Measurements from ENCODE around the gene SAP30BP. TPM values are rescaled to one million over a fixed set of nuclear protein-coding genes. Genes with fewer than 3 reads are reported as not detected.

The SAP30BP gene
- total RNA-seq, 8 experiments from 2014 or later, result 52.5 to 106 (median 75.2) TPM

GRCh38 chr17:75749545-75750389, 82.6 kb downstream of the SAP30BP start:
- Histone ChIP-seq H3K4me1 (replicated peaks in 1 of 2) (peaks cover 0 to 5% of the 10 kb centered on the region in 2 donors), H3K4me3 (no peak overlapping the region), H3K27ac (no peak overlapping the region)
- peak; percentile 46 to 75 (median 62) for ATAC-seq (replicated peaks in 6 of 8)
- in situ Hi-C loops (cut with MboI; ENCODE audit: low pct_unique_long_range_greater_than_20kb in 2 of 9, low sequenced_read_pairs in 9 of 9, unreplicated experiment in 9 of 9), result loop anchor here in 3 of 9 experiments (5.0 to 10.0 kb wide), 2 partner anchors 75 to 77 kb away; no protein-coding TSS in a partner anchor
- 0 to 40% (median 12%) methylated on average over 1 to 5 of the region's 20 CpGs; no CpG with 5 or more reads in 6 of the 10 experiments for WGBS, 10 experiments

DNA sequence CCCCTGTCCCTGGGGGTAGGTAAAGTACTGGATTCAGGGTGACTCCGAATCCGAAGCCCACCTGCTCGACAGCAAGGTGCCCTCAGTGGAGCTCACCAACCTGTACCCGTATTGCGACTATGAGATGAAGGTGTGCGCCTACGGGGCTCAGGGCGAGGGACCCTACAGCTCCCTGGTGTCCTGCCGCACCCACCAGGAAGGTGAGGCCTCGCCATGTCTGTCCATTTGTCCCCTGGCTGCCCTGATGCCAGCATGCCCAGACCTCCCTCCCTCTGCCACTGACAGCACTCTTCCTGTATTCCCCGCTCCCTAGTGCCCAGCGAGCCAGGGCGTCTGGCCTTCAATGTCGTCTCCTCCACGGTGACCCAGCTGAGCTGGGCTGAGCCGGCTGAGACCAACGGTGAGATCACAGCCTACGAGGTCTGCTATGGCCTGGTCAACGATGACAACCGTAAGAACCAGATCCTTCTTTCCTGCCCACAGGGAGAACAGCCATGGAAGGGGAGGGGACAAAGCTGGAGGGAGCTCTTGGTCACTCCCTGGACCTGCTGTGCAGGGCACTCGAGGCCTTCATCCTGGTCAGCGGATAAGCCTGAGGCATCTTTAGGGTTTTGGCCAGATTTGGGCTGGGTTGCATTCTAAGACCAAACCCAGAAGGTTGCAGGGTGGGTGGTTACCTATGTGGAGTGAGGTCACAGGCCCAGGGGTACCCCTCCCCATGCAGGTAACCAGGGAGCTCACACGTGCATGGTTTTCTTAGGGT, 83.7 kb downstream of the SAP30BP start:
- Histone ChIP-seq H3K4me3 (no peak overlapping the region), H3K27ac (no peak overlapping the region), H3K4me1 (replicated peaks in 1 of 2) (peaks cover 0 to 13% of the 10 kb centered on the region in 2 donors)
- in situ Hi-C loops (cut with MboI; ENCODE audit: low pct_unique_long_range_greater_than_20kb in 2 of 9, low sequenced_read_pairs in 9 of 9, unreplicated experiment in 9 of 9), result no loop called here
- WGBS, 10 experiments, result 47 to 95% (median 81%) methylated on average over 2 to 8 of the region's 23 CpGs; no CpG with 5 or more reads in 5 of the 10 experiments
- ATAC-seq (replicated peaks in 6 of 8), result peak in 1 of 8 experiments; percentile 3

DNA sequence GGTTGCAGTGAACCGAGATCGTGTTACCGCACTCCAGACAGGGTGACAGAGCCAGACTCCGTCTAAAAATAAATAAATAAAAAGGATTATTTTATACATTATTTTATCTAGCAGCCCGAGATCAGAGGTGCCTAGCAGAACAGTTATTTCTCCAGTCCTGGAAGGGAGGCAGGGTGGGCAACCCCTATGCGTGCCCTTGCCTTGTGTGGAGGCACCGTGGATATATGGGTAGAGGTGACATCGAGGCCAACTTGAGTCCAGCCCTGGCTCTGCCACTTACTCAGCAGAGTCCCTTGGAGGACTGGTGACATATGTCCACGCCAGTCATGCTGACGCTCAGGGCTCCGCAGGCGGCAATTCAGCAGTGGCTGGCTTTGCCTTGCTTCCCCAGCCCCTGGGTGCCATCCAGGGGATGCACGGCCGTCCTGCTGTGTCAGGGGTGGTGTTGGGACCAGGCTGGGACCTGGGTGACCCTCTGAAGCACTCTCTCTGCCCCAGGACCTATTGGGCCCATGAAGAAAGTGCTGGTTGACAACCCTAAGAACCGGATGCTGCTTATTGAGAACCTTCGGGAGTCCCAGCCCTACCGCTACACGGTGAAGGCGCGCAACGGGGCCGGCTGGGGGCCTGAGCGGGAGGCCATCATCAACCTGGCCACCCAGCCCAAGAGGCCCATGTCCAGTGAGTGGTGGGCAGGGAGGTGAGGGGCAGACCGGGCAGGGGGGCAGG, 84.7 kb downstream of the SAP30BP start:
- Histone ChIP-seq H3K4me1 (replicated peaks in 1 of 2) (peaks cover 0 to 13% of the 10 kb centered on the region in 2 donors), H3K4me3 (no peak overlapping the region), H3K27ac (no peak overlapping the region)
- WGBS, 10 experiments, result 50 to 100% (median 80%) methylated on average over 1 to 15 of the region's 24 CpGs; no CpG with 5 or more reads in 1 of the 10 experiments
- no peak for ATAC-seq (replicated peaks in 6 of 8)
- in situ Hi-C loops (cut with MboI; ENCODE audit: low pct_unique_long_range_greater_than_20kb in 2 of 9, low sequenced_read_pairs in 9 of 9, unreplicated experiment in 9 of 9), result no loop called here

DNA sequence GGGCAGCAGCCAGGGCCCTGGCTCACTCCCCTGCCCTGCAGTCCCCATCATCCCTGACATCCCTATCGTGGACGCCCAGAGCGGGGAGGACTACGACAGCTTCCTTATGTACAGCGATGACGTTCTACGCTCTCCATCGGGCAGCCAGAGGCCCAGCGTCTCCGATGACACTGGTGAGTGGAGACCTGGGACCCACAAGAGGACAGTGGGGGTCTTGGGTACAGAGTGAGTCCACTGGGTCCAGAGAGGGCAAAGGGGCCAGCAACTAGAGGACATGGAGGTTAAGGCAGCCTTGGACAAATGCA, 85.2 kb downstream of the SAP30BP start:
- 85 to 100% methylated on average over 1 to 6 of the region's 10 CpGs; no CpG with 5 or more reads in 8 of the 10 experiments for WGBS, 10 experiments
- Histone ChIP-seq H3K4me3 (no peak overlapping the region), H3K27ac (no peak overlapping the region), H3K4me1 (replicated peaks in 1 of 2) (peaks cover 0 to 13% of the 10 kb centered on the region in 2 donors)
- in situ Hi-C loops (cut with MboI; ENCODE audit: low pct_unique_long_range_greater_than_20kb in 2 of 9, low sequenced_read_pairs in 9 of 9, unreplicated experiment in 9 of 9), result no loop called here
- no peak for ATAC-seq (replicated peaks in 6 of 8)

DNA sequence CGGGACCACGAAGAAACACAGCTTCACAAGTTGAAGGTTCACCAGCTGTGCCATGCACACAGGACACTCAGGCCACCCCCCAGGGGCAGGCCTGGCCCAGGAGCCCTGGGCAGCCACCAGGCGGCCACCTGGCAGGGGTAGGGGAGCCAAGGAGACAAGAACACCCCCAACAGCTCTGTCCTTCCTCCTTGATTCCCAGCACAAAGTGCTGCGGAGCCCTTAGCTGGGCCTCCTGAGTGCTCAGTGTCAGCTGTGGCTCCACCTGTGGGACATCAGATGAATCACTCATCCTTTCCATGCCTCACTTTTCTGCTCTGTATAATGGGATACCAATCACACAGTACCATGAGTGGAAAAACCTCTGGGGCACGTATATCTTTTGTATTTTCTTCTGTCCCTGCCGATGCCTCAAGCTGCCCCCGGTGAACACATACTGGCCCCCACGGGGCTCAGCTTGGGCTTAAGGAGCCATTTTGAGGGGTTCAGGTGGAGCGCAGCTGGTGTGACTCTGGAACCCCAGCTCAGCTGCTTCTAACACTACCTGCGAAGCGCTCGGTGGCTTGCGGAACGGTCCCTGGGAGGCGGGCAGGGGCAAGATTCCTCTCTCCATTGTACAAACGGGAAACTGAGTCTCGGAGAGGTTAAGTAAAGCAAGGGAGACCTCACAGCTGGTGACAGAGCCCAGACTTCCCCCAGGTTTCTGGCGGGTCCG, 85.8 kb downstream of the SAP30BP start:
- Histone ChIP-seq H3K4me3 (no peak overlapping the region), H3K27ac (no peak overlapping the region), H3K4me1 (replicated peaks in 1 of 2) (peaks cover 0 to 13% of the 10 kb centered on the region in 2 donors)
- in situ Hi-C loops (cut with MboI; ENCODE audit: low pct_unique_long_range_greater_than_20kb in 2 of 9, low sequenced_read_pairs in 9 of 9, unreplicated experiment in 9 of 9), result no loop called here
- WGBS, 10 experiments, result 83 to 100% (median 92%) methylated on average over 1 to 8 of the region's 19 CpGs; no CpG with 5 or more reads in 4 of the 10 experiments
- ATAC-seq (replicated peaks in 6 of 8), result no peak

- peak overlapping the region in 4 of 5 donors; percentile 8 to 23 (median 12) for H3K4me3 ChIP-seq
- H3K27ac ChIP-seq, result no peak overlapping the region
- in situ Hi-C loops (cut with MboI; ENCODE audit: low pct_unique_long_range_greater_than_20kb in 2 of 9, low sequenced_read_pairs in 9 of 9, unreplicated experiment in 9 of 9), result no loop called here
- peaks cover 0 to 13% of the 10 kb centered on the region in 2 donors for H3K4me1 ChIP-seq (replicated peaks in 1 of 2)
- peak; percentile 46 to 87 (median 66) for ATAC-seq (replicated peaks in 6 of 8)
- 90% methylated on average over 2 of the region's 76 CpGs; no CpG with 5 or more reads in 9 of the 10 experiments for WGBS, 10 experiments
Observed at GRCh38 chr17:75753514-75754377, 86.6 kb downstream of the SAP30BP start.

DNA sequence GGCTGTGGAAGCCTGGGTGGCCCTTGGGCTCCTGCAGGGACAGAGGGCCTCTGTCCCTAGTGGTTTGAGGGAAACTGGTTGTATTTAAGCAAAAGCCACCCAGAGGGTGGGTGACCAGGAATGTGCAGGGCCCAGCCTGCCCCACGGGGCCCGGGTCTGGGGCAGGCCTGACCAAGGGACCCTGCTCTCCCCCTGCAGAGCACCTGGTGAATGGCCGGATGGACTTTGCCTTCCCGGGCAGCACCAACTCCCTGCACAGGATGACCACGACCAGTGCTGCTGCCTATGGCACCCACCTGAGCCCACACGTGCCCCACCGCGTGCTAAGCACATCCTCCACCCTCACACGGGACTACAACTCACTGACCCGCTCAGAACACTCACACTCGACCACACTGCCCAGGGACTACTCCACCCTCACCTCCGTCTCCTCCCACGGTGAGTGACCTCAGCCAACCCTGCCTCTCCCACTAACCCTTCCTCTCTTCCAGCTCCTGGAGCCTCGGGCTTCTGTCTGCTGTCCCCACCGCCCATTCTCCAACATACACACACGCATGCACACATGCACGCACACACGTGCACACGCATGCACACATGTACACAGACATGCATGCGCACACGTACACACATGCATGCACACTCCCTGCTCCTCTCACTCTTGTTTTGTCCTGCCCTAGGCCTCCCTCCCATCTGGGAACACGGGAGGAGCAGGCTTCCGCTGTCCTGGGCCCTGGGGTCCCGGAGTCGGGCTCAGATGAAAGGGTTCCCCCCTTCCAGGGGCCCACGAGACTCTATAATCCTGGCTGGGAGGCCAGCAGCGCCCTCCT, 87.5 kb downstream of the SAP30BP start:
- Histone ChIP-seq H3K4me1 (replicated peaks in 1 of 2) (peaks cover 0 to 13% of the 10 kb centered on the region in 2 donors), H3K4me3 (no peak overlapping the region), H3K27ac (no peak overlapping the region)
- 30 to 100% (median 77%) methylated on average over 2 to 17 of the region's 27 CpGs; no CpG with 5 or more reads in 3 of the 10 experiments for WGBS, 10 experiments
- in situ Hi-C loops (cut with MboI; ENCODE audit: low pct_unique_long_range_greater_than_20kb in 2 of 9, low sequenced_read_pairs in 9 of 9, unreplicated experiment in 9 of 9), result no loop called here
- peak in 2 of 8 experiments; percentile 23 to 46 for ATAC-seq (replicated peaks in 6 of 8)

DNA sequence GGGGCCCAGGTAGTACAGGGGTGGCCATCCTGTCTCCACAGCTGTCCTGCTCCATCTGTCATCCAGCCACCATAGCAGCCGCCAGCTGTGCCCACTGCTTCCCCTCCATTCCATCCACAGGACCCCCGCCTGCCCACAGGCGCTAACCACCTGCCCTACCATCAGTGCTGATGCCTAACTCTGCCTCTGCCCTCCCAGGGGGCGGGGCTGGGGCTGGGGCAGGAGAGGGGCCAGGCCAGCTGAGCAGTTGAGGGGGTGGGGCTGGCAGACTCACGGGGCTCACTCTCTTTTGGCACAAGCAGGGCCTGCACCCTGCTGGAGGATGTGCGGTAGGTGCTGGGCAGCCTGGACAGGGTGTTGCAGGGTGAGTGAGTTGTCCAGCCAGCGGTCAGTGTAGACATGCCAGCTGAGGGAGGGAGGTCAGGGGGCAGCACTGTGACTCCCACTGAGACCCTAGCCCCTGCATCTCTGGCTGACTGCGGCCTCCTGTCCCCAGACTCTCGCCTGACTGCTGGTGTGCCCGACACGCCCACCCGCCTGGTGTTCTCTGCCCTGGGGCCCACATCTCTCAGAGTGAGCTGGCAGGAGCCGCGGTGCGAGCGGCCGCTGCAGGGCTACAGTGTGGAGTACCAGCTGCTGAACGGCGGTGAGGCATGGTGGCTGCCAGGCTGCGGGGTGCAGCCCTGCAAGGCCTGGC, 88.2 kb downstream of the SAP30BP start:
- no peak overlapping the region for H3K27ac ChIP-seq
- no peak overlapping the region for H3K4me3 ChIP-seq
- 80 to 100% (median 85%) methylated on average over 1 to 2 of the region's 20 CpGs; no CpG with 5 or more reads in 6 of the 10 experiments for WGBS, 10 experiments
- in situ Hi-C loops (cut with MboI; ENCODE audit: low pct_unique_long_range_greater_than_20kb in 2 of 9, low sequenced_read_pairs in 9 of 9, unreplicated experiment in 9 of 9), result no loop called here
- ATAC-seq (replicated peaks in 6 of 8), result peak in 5 of 8 experiments; percentile 2 to 15 (median 6)
- peaks cover 0 to 9% of the 10 kb centered on the region in 2 donors for H3K4me1 ChIP-seq (replicated peaks in 1 of 2)

DNA sequence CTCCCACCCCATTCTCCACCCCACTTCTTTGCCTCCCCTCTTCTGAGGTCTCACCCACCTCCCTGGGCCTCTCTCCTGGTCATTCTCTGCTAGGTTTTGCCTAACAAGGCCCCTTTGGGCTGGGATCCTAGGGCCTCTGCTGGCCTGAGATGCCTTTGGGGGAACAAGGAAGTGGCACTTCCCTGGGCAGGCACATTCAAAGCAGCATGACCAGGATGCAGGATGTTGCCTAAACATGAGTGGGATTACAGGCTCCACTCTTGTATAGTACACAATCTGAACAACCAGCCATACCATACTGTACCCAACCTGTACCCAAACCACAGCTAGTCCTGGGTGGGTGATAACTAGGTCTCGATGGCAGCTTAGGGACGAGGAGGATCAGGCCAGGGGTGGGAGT, 88.9 kb downstream of the SAP30BP start:
- Histone ChIP-seq H3K4me1 (replicated peaks in 1 of 2) (peaks cover 0 to 9% of the 10 kb centered on the region in 2 donors), H3K27ac (no peak overlapping the region), H3K4me3 (no peak overlapping the region)
- 100% methylated on average over 2 of the region's 2 CpGs; no CpG with 5 or more reads in 9 of the 10 experiments for WGBS, 10 experiments
- ATAC-seq (replicated peaks in 6 of 8), result no peak
- in situ Hi-C loops (cut with MboI; ENCODE audit: low pct_unique_long_range_greater_than_20kb in 2 of 9, low sequenced_read_pairs in 9 of 9, unreplicated experiment in 9 of 9), result no loop called here

DNA sequence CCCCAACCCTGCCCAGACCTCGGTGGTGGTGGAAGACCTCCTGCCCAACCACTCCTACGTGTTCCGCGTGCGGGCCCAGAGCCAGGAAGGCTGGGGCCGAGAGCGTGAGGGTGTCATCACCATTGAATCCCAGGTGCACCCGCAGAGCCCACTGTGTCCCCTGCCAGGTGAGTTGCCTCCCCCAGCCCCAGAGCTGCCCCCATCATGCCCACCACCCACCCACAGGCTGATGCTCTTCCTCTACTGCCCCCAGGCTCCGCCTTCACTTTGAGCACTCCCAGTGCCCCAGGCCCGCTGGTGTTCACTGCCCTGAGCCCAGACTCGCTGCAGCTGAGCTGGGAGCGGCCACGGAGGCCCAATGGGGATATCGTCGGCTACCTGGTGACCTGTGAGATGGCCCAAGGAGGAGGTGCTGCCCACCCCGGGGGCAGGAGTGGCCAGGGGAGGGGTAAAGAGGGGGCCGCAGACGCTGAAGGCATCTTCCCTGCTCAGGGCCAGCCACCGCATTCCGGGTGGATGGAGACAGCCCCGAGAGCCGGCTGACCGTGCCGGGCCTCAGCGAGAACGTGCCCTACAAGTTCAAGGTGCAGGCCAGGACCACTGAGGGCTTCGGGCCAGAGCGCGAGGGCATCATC, 89.4 kb downstream of the SAP30BP start:
- Histone ChIP-seq H3K4me3 (no peak overlapping the region), H3K4me1 (replicated peaks in 1 of 2) (peaks cover 0 to 9% of the 10 kb centered on the region in 2 donors), H3K27ac (no peak overlapping the region)
- in situ Hi-C loops (cut with MboI; ENCODE audit: low pct_unique_long_range_greater_than_20kb in 2 of 9, low sequenced_read_pairs in 9 of 9, unreplicated experiment in 9 of 9), result no loop called here
- ATAC-seq (replicated peaks in 6 of 8), result no peak
- no CpG with 5 or more reads among the region's 29 CpGs for WGBS, 10 experiments
